ENCODE data around the gene OR13C8. TPM values are rescaled to one million over a fixed set of nuclear protein-coding genes. Genes with fewer than 3 reads are reported as not detected.
"Not testable (repeated sequence)": the region's sequence is repeated elsewhere in the genome, so short reads cannot be mapped to it uniquely, and the experiment has no call there.

OR13C8 gene
- total and polyA plus RNA-seq, 2 of the 8 experiments (the other 6 are each of a cell fraction or from before 2014, with no cell fraction given): not detected

GRCh38 chr9:104598749-104599148, 29.8 kb downstream of the OR13C8 start:
- POLR2A ChIA-PET (ENCODE audit: partially characterized antibody); H3K27me3 ChIP-seq (replicated peaks in 1 of 4; ENCODE audit: control insufficient read depth in 3 of 4, extremely low read depth in 1 of 4, insufficient read depth in 3 of 4, low read length in 3 of 4); H2BK20ac ChIP-seq (ENCODE audit: low read length); H3K36me3 ChIP-seq (ENCODE audit: control insufficient read depth in 2 of 4, insufficient read depth in 4 of 4, low read length in 3 of 4); H2BK12ac ChIP-seq (ENCODE audit: low read depth, low read length); H3K9ac ChIP-seq (replicated peaks in 1 of 4; ENCODE audit: extremely low read depth in 1 of 4, low read depth in 3 of 4, low read length in 3 of 4); H3K14ac ChIP-seq (ENCODE audit: insufficient read length); H2AFZ ChIP-seq (ENCODE audit: low read length); H2BK15ac ChIP-seq (ENCODE audit: low read length); H3K23ac ChIP-seq (ENCODE audit: insufficient read length); H4K91ac ChIP-seq (replicated peaks; ENCODE audit: insufficient read length, low read length); H2AK5ac ChIP-seq (ENCODE audit: low read depth, low read length); H4K8ac ChIP-seq (ENCODE audit: extremely low read depth, insufficient read depth, low read length); H3K4ac ChIP-seq (replicated peaks; ENCODE audit: insufficient read length, low read depth, low read length); H3K23me2 ChIP-seq (ENCODE audit: low read depth, low read length); H3K4me2 ChIP-seq (ENCODE audit: insufficient read depth in 1 of 2, low read depth in 2 of 2, low read length in 2 of 2); CTCF ChIA-PET (ENCODE audit: partially characterized antibody); H3K79me1 ChIP-seq (ENCODE audit: low read depth, low read length); H4K20me1 ChIP-seq (replicated peaks in 1 of 2; ENCODE audit: control insufficient read depth in 1 of 2, insufficient read depth in 2 of 2, low read length in 2 of 2); H2BK120ac ChIP-seq (replicated peaks; ENCODE audit: low read depth, low read length); H3K56ac ChIP-seq (replicated peaks; ENCODE audit: insufficient read length, low read depth, low read length); FAIRE-seq; DNase-seq (ENCODE audit: low read depth in 1 of 2, low spot score in 2 of 2); H2BK5ac ChIP-seq (ENCODE audit: low read depth, low read length); H3K9me3 ChIP-seq (ENCODE audit: insufficient read depth in 2 of 2, low read depth in 1 of 2, low read length in 1 of 2); H3K79me2 ChIP-seq (ENCODE audit: control insufficient read depth in 1 of 2, insufficient read depth in 2 of 2, low read length in 2 of 2); H3K4me1 ChIP-seq (replicated peaks in 1 of 4; ENCODE audit: control insufficient read depth in 3 of 4, insufficient read depth in 4 of 4, low read length in 3 of 4); H3K18ac ChIP-seq (ENCODE audit: extremely low read depth, low read length); H3K4me3 ChIP-seq (ENCODE audit: extremely low read depth in 1 of 4, insufficient read depth in 2 of 4, low read depth in 3 of 4, low read length in 4 of 4); H4K5ac ChIP-seq (ENCODE audit: insufficient read length, low read depth, low read length); H3K27ac ChIP-seq (ENCODE audit: low read depth, low read length): not testable (repeated sequence)
- WGBS, 2 experiments (ENCODE audit: extremely low coverage in 1 of 2, insufficient coverage in 1 of 2, insufficient read length in 1 of 2, insufficient replicate concordance in 2 of 2, low coverage in 1 of 2, low lambda C conversion rate in 2 of 2, missing lambda C conversion rate in 1 of 2): 85% methylated on average over 3 of the region's 3 CpGs; no CpG with 5 or more reads in 1 of the 2 experiments

- H3K79me1 ChIP-seq (ENCODE audit: low read depth, low read length); H2AFZ ChIP-seq (ENCODE audit: low read length); H3K9me3 ChIP-seq (ENCODE audit: insufficient read depth in 2 of 2, low read depth in 1 of 2, low read length in 1 of 2); H3K23ac ChIP-seq (ENCODE audit: insufficient read length); H3K18ac ChIP-seq (ENCODE audit: extremely low read depth, low read length); H3K27ac ChIP-seq (ENCODE audit: low read depth, low read length); H3K14ac ChIP-seq (ENCODE audit: insufficient read length); H2BK20ac ChIP-seq (ENCODE audit: low read length); H2BK120ac ChIP-seq (replicated peaks; ENCODE audit: low read depth, low read length); H3K4ac ChIP-seq (replicated peaks; ENCODE audit: insufficient read length, low read depth, low read length); POLR2A ChIA-PET (ENCODE audit: partially characterized antibody); DNase-seq (ENCODE audit: low read depth in 1 of 2, low spot score in 2 of 2); H4K91ac ChIP-seq (replicated peaks; ENCODE audit: insufficient read length, low read length); H3K4me1 ChIP-seq (replicated peaks in 1 of 4; ENCODE audit: control insufficient read depth in 3 of 4, insufficient read depth in 4 of 4, low read length in 3 of 4); FAIRE-seq; H3K36me3 ChIP-seq (ENCODE audit: control insufficient read depth in 2 of 4, insufficient read depth in 4 of 4, low read length in 3 of 4); CTCF ChIA-PET (ENCODE audit: partially characterized antibody); H2BK12ac ChIP-seq (ENCODE audit: low read depth, low read length); H3K4me3 ChIP-seq (ENCODE audit: extremely low read depth in 1 of 4, insufficient read depth in 2 of 4, low read depth in 3 of 4, low read length in 4 of 4); H4K5ac ChIP-seq (ENCODE audit: insufficient read length, low read depth, low read length); H4K8ac ChIP-seq (ENCODE audit: extremely low read depth, insufficient read depth, low read length); H3K79me2 ChIP-seq (ENCODE audit: control insufficient read depth in 1 of 2, insufficient read depth in 2 of 2, low read length in 2 of 2); H3K23me2 ChIP-seq (ENCODE audit: low read depth, low read length); H4K20me1 ChIP-seq (replicated peaks in 1 of 2; ENCODE audit: control insufficient read depth in 1 of 2, insufficient read depth in 2 of 2, low read length in 2 of 2); H2BK15ac ChIP-seq (ENCODE audit: low read length); H3K4me2 ChIP-seq (ENCODE audit: insufficient read depth in 1 of 2, low read depth in 2 of 2, low read length in 2 of 2); H2BK5ac ChIP-seq (ENCODE audit: low read depth, low read length); H3K56ac ChIP-seq (replicated peaks; ENCODE audit: insufficient read length, low read depth, low read length); H2AK5ac ChIP-seq (ENCODE audit: low read depth, low read length); H3K27me3 ChIP-seq (replicated peaks in 1 of 4; ENCODE audit: control insufficient read depth in 3 of 4, extremely low read depth in 1 of 4, insufficient read depth in 3 of 4, low read length in 3 of 4); H3K9ac ChIP-seq (replicated peaks in 1 of 4; ENCODE audit: extremely low read depth in 1 of 4, low read depth in 3 of 4, low read length in 3 of 4): not testable (repeated sequence)
Observed at GRCh38 chr9:104599313-104599712, 30.3 kb downstream of the OR13C8 start, which contains the start of gene OR13C5. Gene OR13C5, minus strand, starts transcription at chr9:104599413. Its CDS starts 0 bp downstream, at chr9:104599413.
